Measurements from ENCODE around the gene NACA. TPM values are rescaled to one million over a fixed set of nuclear protein-coding genes. Genes with fewer than 3 reads are reported as not detected.
A peak's percentile ranks its signal among the peaks of the same experiment; 100 is the strongest.

The NACA gene
- polyA plus RNA-seq, 1 of the 3 experiments (the other 2 are of a cell fraction): 523 TPM

DNA sequence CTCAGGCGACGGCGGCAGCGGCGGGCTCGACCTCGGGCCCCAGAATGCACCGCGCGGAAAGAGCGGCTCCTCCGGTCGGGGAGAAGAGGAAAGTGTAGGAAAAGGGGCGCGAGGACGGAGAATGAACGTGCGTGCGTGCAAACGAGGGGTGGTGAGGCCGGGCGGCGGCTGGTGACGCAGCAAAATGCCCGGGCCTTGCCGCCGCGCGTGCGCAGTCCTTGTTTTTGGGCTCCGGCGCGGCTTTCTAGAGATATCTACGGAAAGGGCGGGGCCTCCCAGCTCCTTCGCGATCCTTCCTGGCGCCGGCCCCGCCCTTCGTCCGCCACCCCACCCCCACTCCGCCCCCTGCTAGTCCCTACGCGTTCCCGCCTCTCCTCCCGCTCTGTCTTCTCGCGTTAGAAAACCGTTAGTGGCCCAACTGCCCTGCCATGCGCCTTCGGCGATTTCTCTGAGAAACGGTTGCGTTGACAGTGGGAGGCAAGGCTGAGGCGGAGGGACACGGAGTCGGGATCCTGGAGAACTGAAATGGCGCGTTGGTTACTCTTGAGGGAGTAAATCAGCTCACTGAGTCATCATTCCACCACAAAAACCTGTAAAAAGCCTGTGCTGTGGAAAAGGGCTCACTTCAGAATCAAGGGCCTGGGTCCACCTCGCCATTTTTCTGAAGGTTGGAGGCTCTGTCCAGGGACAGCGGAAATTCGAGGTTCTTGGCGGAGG lies 36.8 kb downstream of the NACA start, which contains the start of gene PTGES3:
Gene PTGES3, minus strand, starts transcription at position 156 of the 717 bp plus-strand sequence. CDS start 285 bp downstream, outside the sequence.
- DNase-seq: peak; percentile 97
- CTCF ChIA-PET: no interaction called here
- POLR2A ChIA-PET: interaction anchor here (1.5 to 2.8 kb wide), 3 partner anchors 25 to 51 kb away, joined by 4 to 12 read pairs (median 5); partner anchors contain the start of gene NACA
- H4K20me1 ChIP-seq (ENCODE audit: insufficient read depth): peaks cover 41% of the 10 kb centered on the region
- H3K27ac ChIP-seq (ENCODE audit: low read depth in 2 of 2, low read length in 1 of 2): peak within 1 kb of the TSS; percentile 95 to 98
- H3K27me3 ChIP-seq (ENCODE audit: insufficient read depth): no peaks in the 10 kb centered on the region
- H3K79me2 ChIP-seq (ENCODE audit: insufficient read depth): peaks cover 52% of the 10 kb centered on the region
- peaks cover 0 to 12% of the 10 kb centered on the region in 2 experiments for H3K36me3 ChIP-seq (replicated peaks in 1 of 2; ENCODE audit: control insufficient read depth in 1 of 2, insufficient read depth in 2 of 2, low read length in 1 of 2)
- peak within 1 kb of the TSS; percentile 96 for H2AFZ ChIP-seq (ENCODE audit: low read depth)
- WGBS (ENCODE audit: low lambda C conversion rate): 5% methylated on average over 40 of the region's 64 CpGs
- H3K4me2 ChIP-seq: peak within 1 kb of the TSS; percentile 100
- peaks cover 39% of the 10 kb centered on the region for H3F3A ChIP-seq (replicated peaks; ENCODE audit: insufficient read depth)
- no peaks in the 10 kb centered on the region for H3K9me2 ChIP-seq
- H3K9me3 ChIP-seq: no peaks in the 10 kb centered on the region
- H3K9ac ChIP-seq: peak within 1 kb of the TSS; percentile 100
- H3K4me1 ChIP-seq (ENCODE audit: control insufficient read depth in 1 of 2, insufficient read depth in 2 of 2, low read depth in 1 of 2, low read length in 1 of 2): peaks cover 10 to 20% of the 10 kb centered on the region in 2 experiments; a peak in 3 of 4 replicates
- peak within 1 kb of the TSS; percentile 80 to 100 for H3K4me3 ChIP-seq (ENCODE audit: low read depth in 2 of 2, low read length in 1 of 2)
- TF ChIP-seq MXI1 (IDR thresholded peaks at IDR 0.05; ENCODE audit: low read depth, low read length): peak; percentile 89
- TF ChIP-seq, protein P1, sequence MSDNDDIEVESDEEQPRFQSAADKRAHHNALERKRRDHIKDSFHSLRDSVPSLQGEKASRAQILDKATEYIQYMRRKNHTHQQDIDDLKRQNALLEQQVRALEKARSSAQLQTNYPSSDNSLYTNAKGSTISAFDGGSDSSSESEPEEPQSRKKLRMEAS (IDR thresholded peaks at IDR 0.05; ENCODE audit: low read depth): peak; percentile 97
- peak; percentile 35 for TF ChIP-seq ELF1 (IDR thresholded peaks at IDR 0.05)
- peak; percentile 88 for TF ChIP-seq POLR2AphosphoS5 (IDR thresholded peaks at IDR 0.05; ENCODE audit: low read depth, low read length)
- 0 out of 2 replicates have a peak, but pooled peaks have one; percentile 6 for TF ChIP-seq YY1 (IDR thresholded peaks at IDR 0.05; ENCODE audit: low read depth)
- TF ChIP-seq, protein P2, sequence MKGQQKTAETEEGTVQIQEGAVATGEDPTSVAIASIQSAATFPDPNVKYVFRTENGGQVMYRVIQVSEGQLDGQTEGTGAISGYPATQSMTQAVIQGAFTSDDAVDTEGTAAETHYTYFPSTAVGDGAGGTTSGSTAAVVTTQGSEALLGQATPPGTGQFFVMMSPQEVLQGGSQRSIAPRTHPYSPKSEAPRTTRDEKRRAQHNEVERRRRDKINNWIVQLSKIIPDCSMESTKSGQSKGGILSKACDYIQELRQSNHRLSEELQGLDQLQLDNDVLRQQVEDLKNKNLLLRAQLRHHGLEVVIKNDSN (IDR thresholded peaks at IDR 0.05; ENCODE audit: borderline replicate concordance, low read depth): 0 out of 2 replicates have a peak, but pooled peaks have one; percentile 24
- TF ChIP-seq TCF12 (IDR thresholded peaks at IDR 0.05): peak; percentile 9; the same call in 1 of the 2 replicates
- TF ChIP-seq SIN3A (IDR thresholded peaks at IDR 0.05; ENCODE audit: borderline replicate concordance, low read depth, low read length): peak; percentile 74; the same call in 1 of the 2 replicates
- TF ChIP-seq GABPA (IDR thresholded peaks at IDR 0.05; ENCODE audit: low read depth): peak; percentile 59; the same call in 1 of the 2 replicates
- TF ChIP-seq FOXM1 (IDR thresholded peaks at IDR 0.05; ENCODE audit: low read depth): no peak
- peak in 1 of 2 experiments; percentile 75; a peak in 2 of 4 replicates for TF ChIP-seq EP300 (IDR thresholded peaks at IDR 0.05; ENCODE audit: borderline replicate concordance in 1 of 2, low read depth in 1 of 2, low read length in 1 of 2)
- TF ChIP-seq CHD2 (IDR thresholded peaks at IDR 0.05; ENCODE audit: low read length, partially characterized antibody): peak; percentile 98
- TF ChIP-seq, protein P3, sequence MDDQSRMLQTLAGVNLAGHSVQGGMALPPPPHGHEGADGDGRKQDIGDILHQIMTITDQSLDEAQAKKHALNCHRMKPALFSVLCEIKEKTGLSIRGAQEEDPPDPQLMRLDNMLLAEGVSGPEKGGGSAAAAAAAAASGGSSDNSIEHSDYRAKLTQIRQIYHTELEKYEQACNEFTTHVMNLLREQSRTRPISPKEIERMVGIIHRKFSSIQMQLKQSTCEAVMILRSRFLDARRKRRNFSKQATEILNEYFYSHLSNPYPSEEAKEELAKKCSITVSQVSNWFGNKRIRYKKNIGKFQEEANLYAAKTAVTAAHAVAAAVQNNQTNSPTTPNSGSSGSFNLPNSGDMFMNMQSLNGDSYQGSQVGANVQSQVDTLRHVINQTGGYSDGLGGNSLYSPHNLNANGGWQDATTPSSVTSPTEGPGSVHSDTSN (IDR thresholded peaks at IDR 0.05): 0 out of 2 replicates have a peak, but pooled peaks have one; percentile 25
- TF ChIP-seq, protein P4, sequence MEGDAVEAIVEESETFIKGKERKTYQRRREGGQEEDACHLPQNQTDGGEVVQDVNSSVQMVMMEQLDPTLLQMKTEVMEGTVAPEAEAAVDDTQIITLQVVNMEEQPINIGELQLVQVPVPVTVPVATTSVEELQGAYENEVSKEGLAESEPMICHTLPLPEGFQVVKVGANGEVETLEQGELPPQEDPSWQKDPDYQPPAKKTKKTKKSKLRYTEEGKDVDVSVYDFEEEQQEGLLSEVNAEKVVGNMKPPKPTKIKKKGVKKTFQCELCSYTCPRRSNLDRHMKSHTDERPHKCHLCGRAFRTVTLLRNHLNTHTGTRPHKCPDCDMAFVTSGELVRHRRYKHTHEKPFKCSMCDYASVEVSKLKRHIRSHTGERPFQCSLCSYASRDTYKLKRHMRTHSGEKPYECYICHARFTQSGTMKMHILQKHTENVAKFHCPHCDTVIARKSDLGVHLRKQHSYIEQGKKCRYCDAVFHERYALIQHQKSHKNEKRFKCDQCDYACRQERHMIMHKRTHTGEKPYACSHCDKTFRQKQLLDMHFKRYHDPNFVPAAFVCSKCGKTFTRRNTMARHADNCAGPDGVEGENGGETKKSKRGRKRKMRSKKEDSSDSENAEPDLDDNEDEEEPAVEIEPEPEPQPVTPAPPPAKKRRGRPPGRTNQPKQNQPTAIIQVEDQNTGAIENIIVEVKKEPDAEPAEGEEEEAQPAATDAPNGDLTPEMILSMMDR (IDR thresholded peaks at IDR 0.05): no peak
- TF ChIP-seq, protein P5, sequence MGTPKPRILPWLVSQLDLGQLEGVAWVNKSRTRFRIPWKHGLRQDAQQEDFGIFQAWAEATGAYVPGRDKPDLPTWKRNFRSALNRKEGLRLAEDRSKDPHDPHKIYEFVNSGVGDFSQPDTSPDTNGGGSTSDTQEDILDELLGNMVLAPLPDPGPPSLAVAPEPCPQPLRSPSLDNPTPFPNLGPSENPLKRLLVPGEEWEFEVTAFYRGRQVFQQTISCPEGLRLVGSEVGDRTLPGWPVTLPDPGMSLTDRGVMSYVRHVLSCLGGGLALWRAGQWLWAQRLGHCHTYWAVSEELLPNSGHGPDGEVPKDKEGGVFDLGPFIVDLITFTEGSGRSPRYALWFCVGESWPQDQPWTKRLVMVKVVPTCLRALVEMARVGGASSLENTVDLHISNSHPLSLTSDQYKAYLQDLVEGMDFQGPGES (IDR thresholded peaks at IDR 0.05; ENCODE audit: low read depth, low read length): no peak
- TF ChIP-seq RAD21 (IDR thresholded peaks at IDR 0.05; ENCODE audit: low read length): no peak
- TF ChIP-seq TEAD4 (IDR thresholded peaks at IDR 0.05; ENCODE audit: borderline replicate concordance, insufficient read depth): peak; percentile 29; the same call in 1 of the 2 replicates
- TF ChIP-seq, protein P6, sequence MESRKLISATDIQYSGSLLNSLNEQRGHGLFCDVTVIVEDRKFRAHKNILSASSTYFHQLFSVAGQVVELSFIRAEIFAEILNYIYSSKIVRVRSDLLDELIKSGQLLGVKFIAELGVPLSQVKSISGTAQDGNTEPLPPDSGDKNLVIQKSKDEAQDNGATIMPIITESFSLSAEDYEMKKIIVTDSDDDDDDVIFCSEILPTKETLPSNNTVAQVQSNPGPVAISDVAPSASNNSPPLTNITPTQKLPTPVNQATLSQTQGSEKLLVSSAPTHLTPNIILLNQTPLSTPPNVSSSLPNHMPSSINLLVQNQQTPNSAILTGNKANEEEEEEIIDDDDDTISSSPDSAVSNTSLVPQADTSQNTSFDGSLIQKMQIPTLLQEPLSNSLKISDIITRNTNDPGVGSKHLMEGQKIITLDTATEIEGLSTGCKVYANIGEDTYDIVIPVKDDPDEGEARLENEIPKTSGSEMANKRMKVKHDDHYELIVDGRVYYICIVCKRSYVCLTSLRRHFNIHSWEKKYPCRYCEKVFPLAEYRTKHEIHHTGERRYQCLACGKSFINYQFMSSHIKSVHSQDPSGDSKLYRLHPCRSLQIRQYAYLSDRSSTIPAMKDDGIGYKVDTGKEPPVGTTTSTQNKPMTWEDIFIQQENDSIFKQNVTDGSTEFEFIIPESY (IDR thresholded peaks at IDR 0.05; ENCODE audit: borderline replicate concordance, low read depth): peak; percentile 96
- peak; percentile 77 for TF ChIP-seq NRF1 (IDR thresholded peaks at IDR 0.05; ENCODE audit: low read depth, low read length)
- TF ChIP-seq TAF1 (IDR thresholded peaks at IDR 0.05; ENCODE audit: borderline replicate concordance, low read depth, low read length): peak; percentile 81
- TF ChIP-seq FOXJ3 (CRISPR knock-in tag; IDR thresholded peaks at IDR 0.05): no peak; the same call in 1 of the 2 replicates
